Measurements from ENCODE around the gene SPATA6L. TPM values are rescaled to one million over a fixed set of nuclear protein-coding genes. Genes with fewer than 3 reads are reported as not detected.

The SPATA6L gene, protein sequence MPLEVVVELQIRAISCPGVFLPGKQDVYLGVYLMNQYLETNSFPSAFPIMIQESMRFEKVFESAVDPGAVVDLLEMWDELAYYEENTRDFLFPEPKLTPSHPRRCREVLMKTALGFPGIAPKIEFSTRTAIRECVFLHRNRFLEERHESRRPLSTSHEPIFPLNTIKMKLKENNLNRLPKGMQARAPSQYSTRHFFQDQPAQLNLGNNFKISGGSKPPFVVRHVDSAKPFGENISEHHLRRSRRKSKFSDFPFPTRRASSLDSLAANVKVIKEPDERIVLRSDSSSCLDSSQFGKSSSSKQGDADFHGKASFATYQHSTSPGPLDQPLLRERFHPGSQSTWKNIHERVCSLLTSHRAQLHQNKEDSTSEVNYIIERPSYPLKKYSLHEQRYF
- 1.4 to 2.9 TPM (median 2.2 TPM) in 5 replicates for total RNA-seq (2022; extraction: Qiagen RNA extraction; ENCODE audit: low read depth)

GRCh38 chr9:4666042-4666699 is at the start of gene SPATA6L:
SPATA6L (minus strand) TSS chr9:4666480; CDS start chr9:4666250, 230 bp downstream.

DNA sequence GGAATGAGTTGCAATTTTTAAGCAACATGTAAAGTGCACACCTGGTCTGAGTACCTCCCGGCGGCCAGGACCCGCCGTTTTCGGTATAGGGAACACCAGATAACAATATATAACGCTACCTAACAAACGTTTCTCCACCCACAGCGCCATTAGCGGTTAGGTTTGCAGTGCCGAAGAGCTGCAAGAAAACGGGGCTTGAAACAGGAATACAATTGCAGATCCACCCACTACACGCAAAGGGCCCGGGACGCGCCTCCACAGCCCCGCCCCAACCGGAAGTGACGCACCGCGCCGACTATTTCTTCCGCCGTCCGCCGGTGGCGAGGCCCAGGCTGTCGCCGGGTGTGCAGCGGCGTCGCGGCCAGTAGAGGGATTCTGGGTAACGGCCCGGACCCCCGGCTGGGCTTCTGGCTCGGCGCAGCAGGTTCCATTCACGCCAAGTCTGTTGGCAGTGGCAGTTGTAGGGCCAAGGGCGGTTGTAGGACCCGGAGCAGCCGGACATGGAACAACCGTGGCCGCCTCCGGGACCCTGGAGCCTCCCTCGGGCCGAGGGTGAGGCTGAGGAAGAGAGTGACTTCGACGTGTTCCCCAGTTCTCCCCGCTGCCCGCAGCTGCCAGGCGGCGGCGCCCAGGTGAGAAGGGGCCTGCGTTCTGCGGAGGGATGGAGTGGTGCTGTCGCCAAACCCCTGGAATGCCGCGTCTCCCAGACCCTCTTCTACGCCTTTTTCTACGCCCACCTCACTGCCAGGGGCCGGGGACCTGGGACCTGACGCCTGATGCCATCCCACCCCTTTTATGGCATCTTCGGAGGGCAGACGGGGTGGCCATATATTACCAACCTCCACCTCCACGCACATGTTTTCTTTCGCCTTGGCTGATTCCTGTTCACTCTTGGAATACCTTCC is 13.2 kb upstream of the SPATA6L start, which contains the start of gene CDC37L1:
Gene CDC37L1 (plus strand): TSS at position 302 of the 905 bp plus-strand sequence. CDS start 199 bp downstream, at position 501.

DNA sequence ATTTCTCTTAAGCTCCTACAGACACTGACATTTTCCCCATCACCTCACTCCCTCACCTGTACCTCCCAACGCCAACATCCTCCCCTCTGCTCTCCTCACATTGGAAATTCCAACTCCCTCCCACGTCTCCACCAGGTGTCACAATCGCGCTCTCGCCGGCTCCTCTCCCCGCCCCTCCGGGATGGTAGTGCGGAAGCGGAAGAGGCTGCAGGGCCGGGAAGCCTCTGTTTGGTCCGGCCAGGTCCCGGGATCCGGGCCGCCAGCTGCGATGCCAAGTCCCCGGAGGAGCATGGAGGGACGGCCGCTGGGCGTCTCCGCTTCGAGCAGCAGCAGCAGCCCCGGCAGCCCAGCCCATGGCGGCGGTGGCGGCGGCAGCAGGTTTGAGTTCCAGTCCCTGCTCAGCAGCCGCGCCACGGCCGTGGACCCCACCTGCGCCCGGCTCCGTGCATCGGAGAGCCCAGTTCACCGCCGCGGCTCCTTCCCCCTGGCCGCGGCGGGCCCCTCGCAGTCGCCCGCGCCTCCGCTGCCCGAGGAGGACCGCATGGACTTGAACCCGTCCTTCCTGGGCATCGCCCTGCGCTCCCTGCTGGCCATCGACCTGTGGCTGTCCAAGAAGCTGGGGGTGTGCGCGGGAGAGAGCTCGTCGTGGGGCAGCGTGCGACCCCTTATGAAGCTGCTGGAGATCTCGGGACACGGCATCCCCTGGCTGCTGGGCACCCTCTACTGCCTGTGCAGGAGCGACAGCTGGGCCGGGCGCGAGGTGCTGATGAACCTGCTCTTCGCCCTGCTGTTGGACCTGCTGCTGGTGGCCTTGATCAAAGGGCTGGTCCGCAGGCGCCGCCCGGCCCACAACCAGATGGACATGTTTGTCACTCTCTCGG is 3.9 kb downstream of the SPATA6L start, which contains the start of gene PLPP6:
Gene PLPP6 (plus strand): TSS at position 187 of the 881 bp plus-strand sequence. CDS start 82 bp downstream, at position 269.

Other genes starting within 250 kb of the SPATA6L start
- gene SLC1A1, start 176.0 kb downstream of the SPATA6L start, total RNA-seq (2022; extraction: Qiagen RNA extraction; ENCODE audit: low read depth): 0.79 to 1.5 TPM (median 1.3 TPM) in 5 replicates
- 8.0 to 11.5 TPM (median 11.0 TPM) in 5 replicates for gene PLPP6, start 4.2 kb downstream of the SPATA6L start, total RNA-seq (2022; extraction: Qiagen RNA extraction; ENCODE audit: low read depth)
- gene CDC37L1, start 13.1 kb upstream of the SPATA6L start, total RNA-seq (2022; extraction: Qiagen RNA extraction; ENCODE audit: low read depth): 11.5 to 15.4 TPM (median 14.0 TPM) in 5 replicates
- gene AK3, start 74.7 kb upstream of the SPATA6L start, total RNA-seq (2022; extraction: Qiagen RNA extraction; ENCODE audit: low read depth): 40.3 to 59.5 TPM (median 53.8 TPM) in 5 replicates
- 38.8 to 47.2 TPM (median 46.1 TPM) in 5 replicates for gene RCL1, start 126.5 kb upstream of the SPATA6L start, total RNA-seq (2022; extraction: Qiagen RNA extraction; ENCODE audit: low read depth)